ENCODE data around the gene MROH7. TPM values are rescaled to one million over a fixed set of nuclear protein-coding genes. Genes with fewer than 3 reads are reported as not detected.

The MROH7 gene
- total RNA-seq, 1 experiment from 2014 or later = 0.13 TPM

DNA sequence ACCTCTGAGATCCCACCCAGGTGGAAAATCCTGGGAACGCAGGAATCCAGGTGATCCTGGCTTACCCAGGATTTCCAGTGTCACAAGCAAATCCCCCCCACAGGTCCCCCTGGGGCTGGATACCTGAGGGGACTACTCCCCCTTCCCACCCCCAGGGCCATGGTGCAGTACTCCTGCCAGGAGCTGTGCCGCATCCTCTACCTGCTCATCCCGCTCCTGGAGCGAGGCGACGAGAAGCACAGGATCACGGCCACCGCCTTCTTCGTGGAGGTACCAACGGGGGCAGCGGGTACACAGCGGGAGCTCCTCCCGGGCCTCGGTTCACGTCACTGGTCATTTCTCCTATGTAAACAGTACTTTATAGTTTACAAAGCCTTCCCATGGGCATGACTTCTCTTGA is 53.6 kb downstream of the MROH7 start (continued):
- TF ChIP-seq ATF2 (CRISPR knock-in tag; IDR thresholded peaks at IDR 0.05; ENCODE audit: borderline replicate concordance, low read depth) = no peak

- TF ChIP-seq ZNF121 (CRISPR knock-in tag; IDR thresholded peaks at IDR 0.05) (no peak), SOX15 (CRISPR knock-in tag; IDR thresholded peaks at IDR 0.05) (no peak), NFATC4 (CRISPR knock-in tag; IDR thresholded peaks at IDR 0.05) (no peak), MLX (CRISPR knock-in tag; IDR thresholded peaks at IDR 0.05) (no peak), ZNF671 (CRISPR knock-in tag; IDR thresholded peaks at IDR 0.05) (no peak), ESRRA (CRISPR knock-in tag; IDR thresholded peaks at IDR 0.05; ENCODE audit: borderline replicate concordance) (no peak), E2F1 (CRISPR knock-in tag; IDR thresholded peaks at IDR 0.05) (no peak), ZNF396 (CRISPR knock-in tag; IDR thresholded peaks at IDR 0.05; ENCODE audit: borderline replicate concordance) (no peak), ATF1 (CRISPR knock-in tag; IDR thresholded peaks at IDR 0.05) (no peak), ZNF423 (CRISPR knock-in tag; IDR thresholded peaks at IDR 0.05) (no peak), ETV6 (CRISPR knock-in tag; IDR thresholded peaks at IDR 0.05) (no peak), FOXP1 (CRISPR knock-in tag; IDR thresholded peaks at IDR 0.05; ENCODE audit: borderline replicate concordance) (no peak), CTCF (IDR thresholded peaks at IDR 0.05) (no peak)
- TF ChIP-seq, protein P1, sequence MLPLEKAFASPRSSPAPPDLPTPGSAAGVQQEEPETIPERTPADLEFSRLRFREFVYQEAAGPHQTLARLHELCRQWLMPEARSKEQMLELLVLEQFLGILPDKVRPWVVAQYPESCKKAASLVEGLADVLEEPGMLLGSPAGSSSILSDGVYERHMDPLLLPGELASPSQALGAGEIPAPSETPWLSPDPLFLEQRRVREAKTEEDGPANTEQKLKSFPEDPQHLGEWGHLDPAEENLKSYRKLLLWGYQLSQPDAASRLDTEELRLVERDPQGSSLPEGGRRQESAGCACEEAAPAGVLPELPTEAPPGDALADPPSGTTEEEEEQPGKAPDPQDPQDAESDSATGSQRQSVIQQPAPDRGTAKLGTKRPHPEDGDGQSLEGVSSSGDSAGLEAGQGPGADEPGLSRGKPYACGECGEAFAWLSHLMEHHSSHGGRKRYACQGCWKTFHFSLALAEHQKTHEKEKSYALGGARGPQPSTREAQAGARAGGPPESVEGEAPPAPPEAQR (CRISPR knock-in tag; IDR thresholded peaks at IDR 0.05) = no peak
- CTCF ChIA-PET = no interaction called here
- no peaks in the 10 kb centered on the region for H3K4me1 Mint-ChIP-seq
- no peak for ATAC-seq
- POLR2A ChIA-PET = no interaction called here
- no peaks in the 10 kb centered on the region; the same call in 1 of the 2 replicates for H3K27me3 Mint-ChIP-seq (ENCODE audit: low read depth)
- no peak overlapping the region for H3K4me3 Mint-ChIP-seq
- DNase-seq (ENCODE audit: low spot score) = no peak
- H3K27ac Mint-ChIP-seq = no peak overlapping the region
- no peaks in the 10 kb centered on the region for H3K36me3 Mint-ChIP-seq
- no peaks in the 10 kb centered on the region for H3K9me3 Mint-ChIP-seq
Observed at GRCh38 chr1:54695764-54696163, 54.2 kb downstream of the MROH7 start.

GRCh38 chr1:54696262-54696661 is 54.7 kb downstream of the MROH7 start:
- Mint-ChIP-seq H3K9me3 (no peaks in the 10 kb centered on the region), H3K27ac (no peak overlapping the region), H3K36me3 (no peaks in the 10 kb centered on the region), H3K4me3 (no peak overlapping the region), H3K27me3 (ENCODE audit: low read depth) (no peaks in the 10 kb centered on the region; the same call in 1 of the 2 replicates), H3K4me1 (no peaks in the 10 kb centered on the region)
- ATAC-seq (no peak), DNase-seq (ENCODE audit: low spot score) (no peak)
- POLR2A ChIA-PET = no interaction called here
- CTCF ChIA-PET = no interaction called here
- TF ChIP-seq ATF6 (CRISPR knock-in tag; IDR thresholded peaks at IDR 0.05) = no peak
- no peak for TF ChIP-seq ZNF263 (CRISPR knock-in tag; IDR thresholded peaks at IDR 0.05; ENCODE audit: low read depth)
- TF ChIP-seq, protein P2, sequence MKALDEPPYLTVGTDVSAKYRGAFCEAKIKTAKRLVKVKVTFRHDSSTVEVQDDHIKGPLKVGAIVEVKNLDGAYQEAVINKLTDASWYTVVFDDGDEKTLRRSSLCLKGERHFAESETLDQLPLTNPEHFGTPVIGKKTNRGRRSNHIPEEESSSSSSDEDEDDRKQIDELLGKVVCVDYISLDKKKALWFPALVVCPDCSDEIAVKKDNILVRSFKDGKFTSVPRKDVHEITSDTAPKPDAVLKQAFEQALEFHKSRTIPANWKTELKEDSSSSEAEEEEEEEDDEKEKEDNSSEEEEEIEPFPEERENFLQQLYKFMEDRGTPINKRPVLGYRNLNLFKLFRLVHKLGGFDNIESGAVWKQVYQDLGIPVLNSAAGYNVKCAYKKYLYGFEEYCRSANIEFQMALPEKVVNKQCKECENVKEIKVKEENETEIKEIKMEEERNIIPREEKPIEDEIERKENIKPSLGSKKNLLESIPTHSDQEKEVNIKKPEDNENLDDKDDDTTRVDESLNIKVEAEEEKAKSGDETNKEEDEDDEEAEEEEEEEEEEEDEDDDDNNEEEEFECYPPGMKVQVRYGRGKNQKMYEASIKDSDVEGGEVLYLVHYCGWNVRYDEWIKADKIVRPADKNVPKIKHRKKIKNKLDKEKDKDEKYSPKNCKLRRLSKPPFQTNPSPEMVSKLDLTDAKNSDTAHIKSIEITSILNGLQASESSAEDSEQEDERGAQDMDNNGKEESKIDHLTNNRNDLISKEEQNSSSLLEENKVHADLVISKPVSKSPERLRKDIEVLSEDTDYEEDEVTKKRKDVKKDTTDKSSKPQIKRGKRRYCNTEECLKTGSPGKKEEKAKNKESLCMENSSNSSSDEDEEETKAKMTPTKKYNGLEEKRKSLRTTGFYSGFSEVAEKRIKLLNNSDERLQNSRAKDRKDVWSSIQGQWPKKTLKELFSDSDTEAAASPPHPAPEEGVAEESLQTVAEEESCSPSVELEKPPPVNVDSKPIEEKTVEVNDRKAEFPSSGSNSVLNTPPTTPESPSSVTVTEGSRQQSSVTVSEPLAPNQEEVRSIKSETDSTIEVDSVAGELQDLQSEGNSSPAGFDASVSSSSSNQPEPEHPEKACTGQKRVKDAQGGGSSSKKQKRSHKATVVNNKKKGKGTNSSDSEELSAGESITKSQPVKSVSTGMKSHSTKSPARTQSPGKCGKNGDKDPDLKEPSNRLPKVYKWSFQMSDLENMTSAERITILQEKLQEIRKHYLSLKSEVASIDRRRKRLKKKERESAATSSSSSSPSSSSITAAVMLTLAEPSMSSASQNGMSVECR (CRISPR knock-in tag; IDR thresholded peaks at IDR 0.05; ENCODE audit: borderline replicate concordance) = no peak
- no peak for TF ChIP-seq IRF1 (CRISPR knock-in tag; IDR thresholded peaks at IDR 0.05)
- no peak for TF ChIP-seq USF2 (CRISPR knock-in tag; IDR thresholded peaks at IDR 0.05)

All from WTC11 (cell line).